DOHH2 (cell line): Measurements from ENCODE around the gene VEGFC.

Source experiments
- H3F3A ChIP-seq: fragments of 200-600 bp; sonication (generic), shearing (Covaris generic); 2 replicates; pipeline ENCODE4 v1.6.0; 2016; ENCODE audit warnings: antibody characterized with exemption, mild to moderate bottlenecking; ENCODE audit not compliant: control insufficient read depth, insufficient read depth
- H3K27ac ChIP-seq: fragments of 200-600 bp; sonication (generic); 2 replicates; pipeline ENCODE4 v1.5.1; 2014; ENCODE audit warnings: low read depth, mild to moderate bottlenecking, low read length, moderate library complexity
- H3K27me3 ChIP-seq: fragments of 200-600 bp; sonication (generic); 2 replicates; pipeline ENCODE4 v1.6.1; 2014; ENCODE audit warnings: mild to moderate bottlenecking, low read length, mixed read lengths; ENCODE audit not compliant: control insufficient read depth
- H3K36me3 ChIP-seq: fragments of 200-600 bp; sonication (generic); 2 replicates; pipeline ENCODE4 v1.6.1; 2014; ENCODE audit warnings: mild to moderate bottlenecking, low read length, moderate library complexity, mixed read lengths; ENCODE audit not compliant: control insufficient read depth
- H3K4me1 ChIP-seq: fragments of 200-600 bp; sonication (generic); 2 replicates; pipeline ENCODE4 v1.6.1; 2014; ENCODE audit warnings: mild to moderate bottlenecking, low read length, mixed read lengths; ENCODE audit not compliant: control insufficient read depth
- H3K4me2 ChIP-seq: fragments of 200-600 bp; sonication (generic); 2 replicates; pipeline ENCODE4 v1.6.0; 2014; ENCODE audit warnings: mild to moderate bottlenecking, low read length, moderate library complexity
- H3K4me3 ChIP-seq: fragments of 200-600 bp; sonication (generic); 2 replicates; pipeline ENCODE4 v1.5.1; 2014; ENCODE audit warnings: mild to moderate bottlenecking, low read length, mixed read lengths
- H3K79me2 ChIP-seq: fragments of 200-600 bp; sonication (generic); 2 replicates; pipeline ENCODE4 v1.6.1; 2014; ENCODE audit warnings: mild to moderate bottlenecking, low read length, mixed read lengths; ENCODE audit not compliant: control insufficient read depth
- H3K9me2 ChIP-seq: fragments of 200-600 bp; sonication (generic); replicated peaks from 2 replicates; pipeline ENCODE4 v1.6.1; 2014; ENCODE audit warnings: mild to moderate bottlenecking, low read length, mixed read lengths; ENCODE audit not compliant: control insufficient read depth
- H3K9me3 ChIP-seq: fragments of 200-600 bp; sonication (generic); 2 replicates; pipeline ENCODE4 v1.6.1; 2014; ENCODE audit warnings: antibody characterized with exemption, low read length, mixed read lengths; ENCODE audit not compliant: control insufficient read depth, insufficient read depth
- H4K20me1 ChIP-seq: fragments of 200-600 bp; sonication (generic); 2 replicates; pipeline ENCODE4 v1.6.0; 2014; ENCODE audit warnings: low read depth, mild to moderate bottlenecking, antibody characterized with exemption, low read length, moderate library complexity; ENCODE audit not compliant: control insufficient read depth, insufficient read depth
- CTCF ChIP-seq: fragments of 200-600 bp; sonication (generic); IDR thresholded peaks from one replicate; pipeline ENCODE4 v1.5.1; 2014; ENCODE audit warnings: antibody characterized with exemption, mild to moderate bottlenecking, low read depth, low read length; ENCODE audit not compliant: poor library complexity, severe bottlenecking
- EZH2phosphoT487 ChIP-seq: fragments of 200-600 bp; sonication (generic); IDR thresholded peaks from 2 replicates; pipeline ENCODE4 v1.6.1; 2017; ENCODE audit warnings: borderline replicate concordance, mild to moderate bottlenecking, antibody characterized with exemption, low read length, moderate library complexity, mixed read lengths

VEGFC gene

GRCh38 chr4:176680668-176681180 is 112.0 kb downstream of the VEGFC start:
- TF ChIP-seq EZH2phosphoT487 (no peak), CTCF (no peak)
- Histone ChIP-seq H3K4me2 (no peak overlapping the region), H3K9me3 (no peaks in the 10 kb centered on the region), H3K9me2 (no peaks in the 10 kb centered on the region), H3K27me3 (no peaks in the 10 kb centered on the region), H3K79me2 (no peaks in the 10 kb centered on the region), H3K27ac (no peak overlapping the region), H3K36me3 (no peaks in the 10 kb centered on the region), H4K20me1 (no peaks in the 10 kb centered on the region), H3F3A (no peaks in the 10 kb centered on the region), H3K4me1 (no peaks in the 10 kb centered on the region), H3K4me3 (no peak overlapping the region)

GRCh38 chr4:176676901-176677300 is 115.8 kb downstream of the VEGFC start:
- Histone ChIP-seq H3K4me2 (no peak overlapping the region), H3F3A (no peaks in the 10 kb centered on the region), H3K27ac (no peak overlapping the region), H3K27me3 (no peaks in the 10 kb centered on the region), H4K20me1 (no peaks in the 10 kb centered on the region), H3K79me2 (no peaks in the 10 kb centered on the region), H3K4me3 (no peak overlapping the region), H3K9me2 (no peaks in the 10 kb centered on the region), H3K9me3 (no peaks in the 10 kb centered on the region), H3K4me1 (no peaks in the 10 kb centered on the region), H3K36me3 (no peaks in the 10 kb centered on the region)
- TF ChIP-seq CTCF (no peak), EZH2phosphoT487 (no peak)

GRCh38 chr4:176675810-176676209 is 116.9 kb downstream of the VEGFC start:
- TF ChIP-seq EZH2phosphoT487, result no peak
- no peak for TF ChIP-seq CTCF
- H3K4me3 ChIP-seq, result no peak overlapping the region
- H3K27ac ChIP-seq, result no peak overlapping the region
- no peaks in the 10 kb centered on the region for H3K9me3 ChIP-seq
- no peaks in the 10 kb centered on the region for H3K4me1 ChIP-seq
- H3K9me2 ChIP-seq, result no peaks in the 10 kb centered on the region
- no peaks in the 10 kb centered on the region for H3K36me3 ChIP-seq
- no peaks in the 10 kb centered on the region for H3K27me3 ChIP-seq
- H4K20me1 ChIP-seq, result no peaks in the 10 kb centered on the region
- no peaks in the 10 kb centered on the region for H3K79me2 ChIP-seq
- H3K4me2 ChIP-seq, result no peak overlapping the region
- H3F3A ChIP-seq, result no peaks in the 10 kb centered on the region
